Mesenchymal stem cell (in vitro differentiated cells and primary cell): ENCODE results near the gene CXCR2.
A peak's percentile ranks its signal among the peaks of the same experiment; 100 is the strongest.
"Not testable (repeated sequence)": the region's sequence is repeated elsewhere in the genome, so short reads cannot be mapped to it uniquely, and the experiment has no call there.

ENCODE experiments used
- DNase-seq: peaks from one replicate; pipeline ENCODE4 v3.0.0-alpha.2; 2013
- H2AFZ ChIP-seq: one replicate; pipeline ENCODE4 v1.6.1; 2013; ENCODE audit warnings: low read depth, mild to moderate bottlenecking, control low read depth, inconsistent platforms, low read length, moderate library complexity
- H2AK5ac ChIP-seq: 2 replicates; pipeline ENCODE4 v1.6.1; 2013; ENCODE audit warnings: low read length, moderate library complexity, mild to moderate bottlenecking, inconsistent platforms; ENCODE audit not compliant: severe bottlenecking
- H2BK120ac ChIP-seq: one replicate; pipeline ENCODE4 v1.6.1; 2013; ENCODE audit warnings: low read depth, mild to moderate bottlenecking, inconsistent platforms, low read length, moderate library complexity
- H2BK12ac ChIP-seq, 2 experiments: one replicate each; pipeline ENCODE4 v1.6.1; 2013; ENCODE audit warnings: inconsistent platforms in 2 of 2, low read length in 2 of 2, mild to moderate bottlenecking in 2 of 2, moderate library complexity in 2 of 2, control low read depth in 1 of 2
- H2BK15ac ChIP-seq: one replicate; pipeline ENCODE4 v1.6.1; 2013; ENCODE audit warnings: mild to moderate bottlenecking, low read depth, inconsistent platforms; ENCODE audit not compliant: poor library complexity, severe bottlenecking
- H2BK5ac ChIP-seq: 2 replicates; pipeline ENCODE4 v1.6.1; 2013; ENCODE audit warnings: low read depth, mild to moderate bottlenecking, low read length, control low read depth, inconsistent platforms; ENCODE audit not compliant: poor library complexity, severe bottlenecking
- H3K14ac ChIP-seq, 2 experiments: one replicate each; pipeline ENCODE4 v1.6.1; 2013; ENCODE audit warnings: inconsistent platforms in 2 of 2, low read length in 2 of 2, control low read depth in 1 of 2, mild to moderate bottlenecking in 1 of 2, moderate library complexity in 1 of 2
- H3K18ac ChIP-seq, 2 experiments: one replicate each; pipeline ENCODE4 v1.6.1; 2013; ENCODE audit warnings: inconsistent platforms in 2 of 2, low read length in 2 of 2, control low read depth in 1 of 2, low read depth in 1 of 2, mild to moderate bottlenecking in 1 of 2
- H3K23ac ChIP-seq, 2 experiments: one replicate each; pipeline ENCODE4 v1.6.1; 2013; ENCODE audit warnings: inconsistent platforms in 2 of 2, low read length in 2 of 2, mild to moderate bottlenecking in 2 of 2, moderate library complexity in 2 of 2, control low read depth in 1 of 2
- H3K27ac ChIP-seq: 2 replicates; pipeline ENCODE4 v1.5.1; 2013; ENCODE audit warnings: mild to moderate bottlenecking, moderate library complexity, low read length, control low read depth, inconsistent platforms; ENCODE audit not compliant: poor library complexity, severe bottlenecking
- H3K27me3 ChIP-seq, 2 experiments: 2 replicates each; pipeline versions ENCODE4 v1.6.1 to v1.7.0; 2013; ENCODE audit warnings: low read length in 2 of 2, mild to moderate bottlenecking in 2 of 2, moderate library complexity in 2 of 2, control low read depth in 1 of 2, inconsistent platforms in 1 of 2; ENCODE audit not compliant: control insufficient read depth in 1 of 2, insufficient read depth in 1 of 2
- H3K36me3 ChIP-seq, 2 experiments: 2 replicates each; pipeline versions ENCODE4 v1.6.1 to v1.7.0; 2013; ENCODE audit warnings: low read length in 2 of 2, control low read depth in 1 of 2, inconsistent platforms in 1 of 2, low read depth in 1 of 2, mild to moderate bottlenecking in 1 of 2; ENCODE audit not compliant: insufficient read depth in 2 of 2, control insufficient read depth in 1 of 2
- H3K4ac ChIP-seq, 2 experiments: one replicate each; pipeline ENCODE4 v1.6.1; 2013; ENCODE audit warnings: inconsistent platforms in 2 of 2, low read length in 2 of 2, mild to moderate bottlenecking in 2 of 2, moderate library complexity in 2 of 2, control low read depth in 1 of 2, low read depth in 1 of 2
- H3K4me1 ChIP-seq: 2 replicates; pipeline ENCODE4 v1.6.1; 2013; ENCODE audit warnings: low read depth, low read length, control low read depth; ENCODE audit not compliant: control insufficient read depth, insufficient read depth
- H3K4me2 ChIP-seq: 2 replicates; pipeline ENCODE4 v1.6.1; 2013; ENCODE audit warnings: low read length, mild to moderate bottlenecking, inconsistent platforms; ENCODE audit not compliant: poor library complexity, severe bottlenecking
- H3K4me3 ChIP-seq, 2 experiments: 2 replicates each; pipeline versions ENCODE4 v1.5.1 to v1.7.0; 2013; ENCODE audit warnings: low read length in 2 of 2, mild to moderate bottlenecking in 2 of 2, control low read depth in 1 of 2, low read depth in 1 of 2; ENCODE audit not compliant: insufficient read depth in 1 of 2
- H3K79me1 ChIP-seq: replicated peaks from 2 replicates; pipeline ENCODE4 v1.6.1; 2013; ENCODE audit warnings: mild to moderate bottlenecking, control low read depth, low read length, inconsistent platforms; ENCODE audit not compliant: poor library complexity, severe bottlenecking
- H3K9ac ChIP-seq: 2 replicates; pipeline ENCODE4 v1.7.0; 2013; ENCODE audit warnings: mild to moderate bottlenecking, low read length, moderate library complexity
- H3K9me3 ChIP-seq: 2 replicates; pipeline ENCODE4 v1.7.0; 2013; ENCODE audit warnings: mild to moderate bottlenecking, low read length; ENCODE audit not compliant: control insufficient read depth
- H4K8ac ChIP-seq: one replicate; pipeline ENCODE4 v1.6.1; 2013; ENCODE audit warnings: inconsistent platforms, mild to moderate bottlenecking, low read length, moderate library complexity
- H4K91ac ChIP-seq: one replicate; pipeline ENCODE4 v1.6.1; 2013; ENCODE audit warnings: mild to moderate bottlenecking, low read length, inconsistent platforms
- WGBS: methylation state at CpG from one replicate; pipeline ENCODE4 v1.1.7; 2013; ENCODE audit warnings: mixed read lengths; 5-methylcytosine and 5-hydroxymethylcytosine counted together

Gene CXCR2

DNA sequence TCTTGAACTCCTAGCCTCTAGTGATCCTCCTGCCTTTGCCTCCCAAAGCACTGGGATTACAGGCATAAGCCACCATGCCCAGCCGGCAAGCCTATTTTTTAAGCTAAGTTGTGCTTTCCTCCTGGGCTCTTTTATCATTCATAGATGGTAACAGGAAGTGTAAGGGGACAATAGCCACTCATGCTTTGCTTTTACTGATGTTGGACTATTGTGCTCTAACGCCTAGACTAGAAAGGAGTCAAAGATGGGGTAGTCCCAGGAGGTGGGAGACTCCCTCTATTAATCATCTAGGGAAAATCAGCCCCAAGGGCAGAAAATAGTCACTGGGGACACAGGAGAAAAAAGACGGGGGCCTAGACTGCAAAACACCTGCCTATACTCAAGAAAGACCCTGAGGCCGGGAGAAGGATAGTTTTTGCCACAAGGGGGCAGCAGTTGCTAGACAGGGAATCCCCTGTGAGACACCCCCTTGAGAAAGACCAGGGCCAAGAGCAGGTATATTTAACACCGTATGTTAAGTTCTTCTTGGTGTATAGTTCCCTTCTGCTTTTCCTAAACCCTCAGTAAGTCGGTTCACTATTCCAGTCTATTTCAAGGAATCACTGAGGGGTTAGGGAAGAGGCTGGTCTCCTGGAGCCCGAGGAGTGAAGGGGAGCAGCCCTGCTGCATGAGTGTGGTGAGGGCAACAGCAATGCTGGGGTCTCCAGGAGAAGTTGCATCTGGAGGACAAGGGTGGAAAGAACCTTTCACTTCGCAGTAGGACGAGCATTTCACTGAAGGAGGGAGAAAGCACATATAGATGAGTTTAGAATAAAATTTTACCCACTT, 43.0 kb downstream of the CXCR2 start:
- peak; percentile 48 for DNase-seq
- Histone ChIP-seq H3K9ac (no peak overlapping the region), H4K8ac (no peak overlapping the region), H3K27ac (no peak overlapping the region), H3K4me2 (no peak overlapping the region), H4K91ac (no peak overlapping the region), H3K14ac (no peak overlapping the region), H2AK5ac (no peak overlapping the region), H3K18ac (no peak overlapping the region), H3K36me3 (no peaks in the 10 kb centered on the region), H3K23ac (no peak overlapping the region), H2BK12ac (no peak overlapping the region), H2BK5ac (no peak overlapping the region), H2AFZ (no peak overlapping the region), H3K4me3 (no peak overlapping the region), H3K79me1 (no peaks in the 10 kb centered on the region), H2BK15ac (no peak overlapping the region), H3K4me1 (no peaks in the 10 kb centered on the region), H3K27me3 (peaks cover 22 to 47% of the 10 kb centered on the region in 2 experiments), H3K4ac (no peak overlapping the region), H3K9me3 (peaks cover 1% of the 10 kb centered on the region), H2BK120ac (no peak overlapping the region)
- whole genome bisulfite sequencing = 52% methylated on average over 7 of the region's 9 CpGs

DNA sequence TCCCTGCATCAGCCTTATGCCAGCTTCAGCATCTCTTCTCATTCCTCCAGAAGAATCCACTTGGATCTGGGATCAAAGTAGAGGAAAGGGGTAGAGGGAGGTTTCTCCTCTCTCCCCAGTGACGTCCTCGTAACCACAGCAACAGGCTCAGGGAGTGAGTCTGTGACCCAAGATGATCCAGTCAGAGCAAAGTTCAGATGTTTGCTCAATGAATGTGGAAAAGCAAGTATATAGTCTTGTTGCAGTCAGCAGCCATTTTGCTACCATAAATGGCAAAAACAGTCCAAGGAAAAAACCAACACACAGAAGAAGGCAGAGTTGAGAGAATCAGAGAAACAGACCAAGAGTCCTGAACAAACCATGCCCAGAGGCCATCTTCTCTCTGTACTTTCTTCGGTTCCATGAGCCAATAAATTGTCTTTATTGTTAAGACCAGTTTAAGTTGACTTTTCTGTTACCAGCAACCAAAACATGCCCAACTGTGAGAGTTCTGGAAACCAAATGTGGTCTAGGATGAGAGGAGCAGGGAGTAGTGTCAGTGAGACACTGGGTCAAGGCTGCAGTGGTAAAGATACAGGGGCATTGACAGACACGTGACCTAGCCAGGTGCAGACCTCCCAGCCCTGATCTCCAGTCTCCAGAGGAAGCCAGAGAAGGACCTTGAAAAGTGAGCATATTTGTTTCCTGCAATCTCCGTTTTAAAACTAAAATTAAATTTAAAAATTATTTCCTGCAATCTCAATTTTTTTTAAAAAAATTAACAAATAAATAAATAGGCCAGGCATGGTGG, 44.1 kb downstream of the CXCR2 start:
- Histone ChIP-seq H2BK120ac (no peak overlapping the region), H3K18ac (no peak overlapping the region), H3K23ac (no peak overlapping the region), H2BK15ac (no peak overlapping the region), H3K4me3 (no peak overlapping the region), H3K27me3 (peaks cover 11 to 37% of the 10 kb centered on the region in 2 experiments), H2AFZ (no peak overlapping the region), H3K9me3 (no peaks in the 10 kb centered on the region), H3K4me2 (no peak overlapping the region), H3K14ac (no peak overlapping the region), H3K9ac (peak overlapping the region; percentile 27), H3K27ac (no peak overlapping the region), H3K4me1 (no peaks in the 10 kb centered on the region), H3K79me1 (no peaks in the 10 kb centered on the region), H2AK5ac (no peak overlapping the region), H2BK12ac (no peak overlapping the region), H3K4ac (no peak overlapping the region), H3K36me3 (no peaks in the 10 kb centered on the region), H2BK5ac (no peak overlapping the region), H4K91ac (no peak overlapping the region), H4K8ac (no peak overlapping the region)
- peak; percentile 9 for DNase-seq
- WGBS = 83% methylated on average over 3 of the region's 5 CpGs

DNA sequence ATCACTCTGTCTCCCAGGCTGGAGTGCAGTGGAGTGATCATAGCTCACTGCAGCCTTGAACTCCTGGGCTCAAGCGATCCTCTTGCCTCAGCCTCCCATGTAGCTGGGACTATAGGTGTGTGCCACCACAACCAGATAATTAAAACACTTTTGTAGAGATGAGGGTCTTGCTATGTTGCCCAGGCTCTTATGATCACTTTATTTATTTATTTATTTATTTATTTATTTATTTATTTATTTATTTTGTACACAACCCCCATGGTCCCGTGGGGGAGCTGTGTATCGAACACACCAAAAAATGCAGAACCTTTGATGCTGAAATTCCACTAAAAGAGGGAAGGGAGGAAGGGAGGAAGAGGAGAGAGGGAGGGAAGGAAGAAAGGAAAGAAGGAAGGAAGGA, 45.9 kb downstream of the CXCR2 start:
- H3K4me2 ChIP-seq, H2BK120ac ChIP-seq, H3K9ac ChIP-seq, DNase-seq, H4K91ac ChIP-seq, H2BK15ac ChIP-seq, H3K9me3 ChIP-seq, H3K18ac ChIP-seq, H3K4me3 ChIP-seq, H4K8ac ChIP-seq, H2AK5ac ChIP-seq, H3K79me1 ChIP-seq, H2AFZ ChIP-seq, H3K4ac ChIP-seq, H3K14ac ChIP-seq, H3K27ac ChIP-seq, H3K36me3 ChIP-seq, H3K4me1 ChIP-seq, H3K23ac ChIP-seq, H2BK12ac ChIP-seq, H2BK5ac ChIP-seq: not testable (repeated sequence)
- peaks cover 2 to 35% of the 10 kb centered on the region in 2 experiments for H3K27me3 ChIP-seq
- WGBS = 84% methylated on average over 3 of the region's 3 CpGs

DNA sequence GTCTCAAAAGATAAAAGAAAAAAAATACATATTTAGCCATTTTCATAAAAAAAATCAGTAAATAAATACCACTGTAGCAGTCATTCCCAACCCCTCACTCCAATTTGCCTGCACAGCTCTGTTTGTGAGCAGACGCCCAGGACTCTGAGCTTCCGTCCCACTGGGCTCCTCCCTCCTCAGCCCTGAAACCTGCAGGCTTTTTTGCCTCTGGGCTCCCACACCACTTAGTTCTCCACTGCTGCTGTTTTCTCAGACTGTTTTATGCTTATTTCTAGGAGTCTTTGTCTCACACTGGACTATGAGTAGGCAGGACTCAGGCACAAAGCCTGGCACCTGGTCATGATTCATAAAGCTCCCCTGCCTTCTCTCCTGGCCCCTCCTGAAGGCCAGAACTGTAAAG, 47.0 kb downstream of the CXCR2 start:
- Histone ChIP-seq H3K4me3 (no peak overlapping the region), H3K27ac (no peak overlapping the region), H2BK120ac (no peak overlapping the region), H3K36me3 (no peaks in the 10 kb centered on the region), H4K91ac (no peak overlapping the region), H2AFZ (no peak overlapping the region), H3K27me3 (peaks cover 0 to 24% of the 10 kb centered on the region in 2 experiments), H2AK5ac (no peak overlapping the region), H2BK15ac (no peak overlapping the region), H3K4ac (no peak overlapping the region), H2BK5ac (no peak overlapping the region), H3K4me2 (no peak overlapping the region), H3K23ac (no peak overlapping the region), H4K8ac (no peak overlapping the region), H3K14ac (no peak overlapping the region), H3K9ac (no peak overlapping the region), H2BK12ac (no peak overlapping the region), H3K79me1 (no peaks in the 10 kb centered on the region), H3K4me1 (no peaks in the 10 kb centered on the region), H3K9me3 (no peaks in the 10 kb centered on the region), H3K18ac (no peak overlapping the region)
- no peak for DNase-seq
- WGBS = 77% methylated on average over 2 of the region's 2 CpGs
